Endometrial microvascular endothelial cells (primary cell): ENCODE data around the gene PDPK1. TPM values are rescaled to one million over a fixed set of nuclear protein-coding genes. Genes with fewer than 3 reads are reported as not detected.

Experiments
- in situ Hi-C: cut with HindIII; loops from 2 replicates; pipeline ENCODE4 v1.10.0; 2017; ENCODE audit warnings: low sequenced_read_pairs, low pct_unique_long_range_greater_than_20kb; ENCODE audit errors: inconsistent ontology term
- total RNA-seq: library from RNA; depleted of rRNA; stranded (reverse); fragments of >200 nt; gene quantifications from one replicate; pipeline ENCODE4 v1.2.3, GENCODE V29; 2015; ENCODE audit errors: inconsistent ontology term

The PDPK1 gene
- total RNA-seq, 1 donor from 2014 or later, result 15.5 TPM

GRCh38 chr16:2518823-2519710 is 18.8 kb upstream of the PDPK1 start:
- in situ Hi-C loops, result no loop called here

- in situ Hi-C loops, result no loop called here
Measured at GRCh38 chr16:2519711-2520080, 18.1 kb upstream of the PDPK1 start.

GRCh38 chr16:2520097-2520783 is 17.6 kb upstream of the PDPK1 start, which contains the start of gene AMDHD2:
Gene AMDHD2 (plus strand): TSS chr16:2520371. CDS start chr16:2520459, 88 bp downstream.
- in situ Hi-C loops, result no loop called here

- in situ Hi-C loops, result no loop called here
Measured at GRCh38 chr16:2520784-2521531, 16.9 kb upstream of the PDPK1 start.

- in situ Hi-C loops, result no loop called here
Measured at GRCh38 chr16:2523801-2524231, 14.0 kb upstream of the PDPK1 start.

GRCh38 chr16:2524339-2524938 is 13.4 kb upstream of the PDPK1 start:
- in situ Hi-C loops, result no loop called here

- in situ Hi-C loops, result no loop called here
Measured at GRCh38 chr16:2526135-2526534, 11.7 kb upstream of the PDPK1 start.

GRCh38 chr16:2527071-2527783 is 10.6 kb upstream of the PDPK1 start:
- in situ Hi-C loops, result no loop called here

- in situ Hi-C loops, result no loop called here
Measured at GRCh38 chr16:2527784-2528100, 10.1 kb upstream of the PDPK1 start.

- in situ Hi-C loops, result no loop called here
Measured at GRCh38 chr16:2528161-2529060, 9.4 kb upstream of the PDPK1 start.

GRCh38 chr16:2529061-2529931 is 8.5 kb upstream of the PDPK1 start:
- in situ Hi-C loops, result no loop called here

GRCh38 chr16:2529961-2530628 is 7.7 kb upstream of the PDPK1 start:
- in situ Hi-C loops, result no loop called here

GRCh38 chr16:2530629-2531318 is 7.0 kb upstream of the PDPK1 start:
- in situ Hi-C loops, result no loop called here

- in situ Hi-C loops, result no loop called here
Measured at GRCh38 chr16:2531371-2531695, 6.5 kb upstream of the PDPK1 start, which contains the start of gene CEMP1. Gene CEMP1 (minus strand): TSS chr16:2531408. CDS start chr16:2531073, 335 bp downstream.

GRCh38 chr16:2531696-2532493 is 5.9 kb upstream of the PDPK1 start:
- in situ Hi-C loops, result no loop called here
